OCI-LY3 (cell line): Measurements from ENCODE around the gene LSM4.
A peak's percentile ranks its signal among the peaks of the same experiment; 100 is the strongest.

Experiments used
- EZH2phosphoT487 ChIP-seq: fragments of 200-600 bp; shearing (Covaris generic); IDR thresholded peaks from 2 replicates; pipeline ENCODE4 v1.6.1; 2018; ENCODE audit warnings: antibody characterized with exemption, mixed run types, low read depth
- TF ChIP-seq, protein P1 (sequence below): fragments of 200-600, 300-600 bp; sonication (generic); IDR thresholded peaks from 2 replicates; pipeline ENCODE4 v1.5.1; 2014; ENCODE audit warnings: antibody characterized with exemption, low read length, low read depth

DNA sequence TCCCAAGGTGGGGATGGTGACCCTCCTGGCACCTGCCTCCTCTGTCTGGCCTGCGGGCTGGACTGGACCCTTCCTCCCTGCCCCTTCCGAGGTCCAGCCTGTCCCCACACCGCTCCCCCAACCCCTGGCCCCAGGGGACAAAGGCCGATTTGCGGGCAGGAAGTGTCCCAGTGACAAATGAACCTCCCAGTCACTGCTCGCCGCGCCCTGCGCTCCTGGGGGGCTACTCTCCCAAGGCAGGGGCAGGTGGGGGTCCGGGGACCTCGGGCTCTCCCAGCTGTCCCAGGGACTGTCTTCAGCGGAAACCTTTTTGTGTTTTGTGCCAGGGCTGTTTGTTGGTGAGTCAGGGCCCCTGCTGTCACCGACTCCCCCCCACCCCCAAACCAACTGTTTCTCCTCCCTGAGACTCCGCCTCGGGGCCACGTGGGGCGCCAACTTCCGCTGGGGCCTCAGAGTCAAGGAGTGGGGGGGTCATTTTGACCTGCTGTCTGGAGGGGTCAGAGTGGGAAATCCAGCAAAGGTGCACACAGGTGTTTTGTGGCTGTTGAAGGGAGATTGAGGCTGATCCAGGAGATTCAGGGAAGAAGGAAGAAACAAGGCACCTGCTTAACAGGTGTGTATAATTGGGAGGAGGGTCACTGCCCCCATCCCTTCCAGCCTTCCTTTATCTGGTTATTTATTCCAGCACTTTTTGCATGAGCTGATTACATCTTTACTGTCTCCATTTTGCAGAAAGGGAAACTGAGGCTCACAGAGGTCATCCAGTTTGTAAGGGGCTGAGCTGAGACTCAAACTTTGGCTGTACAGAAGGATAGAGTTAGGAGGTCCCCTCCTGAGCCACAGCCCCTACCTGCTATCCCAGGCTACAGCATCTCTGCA is 18.4 kb upstream of the LSM4 start:
- TF ChIP-seq, protein P1, sequence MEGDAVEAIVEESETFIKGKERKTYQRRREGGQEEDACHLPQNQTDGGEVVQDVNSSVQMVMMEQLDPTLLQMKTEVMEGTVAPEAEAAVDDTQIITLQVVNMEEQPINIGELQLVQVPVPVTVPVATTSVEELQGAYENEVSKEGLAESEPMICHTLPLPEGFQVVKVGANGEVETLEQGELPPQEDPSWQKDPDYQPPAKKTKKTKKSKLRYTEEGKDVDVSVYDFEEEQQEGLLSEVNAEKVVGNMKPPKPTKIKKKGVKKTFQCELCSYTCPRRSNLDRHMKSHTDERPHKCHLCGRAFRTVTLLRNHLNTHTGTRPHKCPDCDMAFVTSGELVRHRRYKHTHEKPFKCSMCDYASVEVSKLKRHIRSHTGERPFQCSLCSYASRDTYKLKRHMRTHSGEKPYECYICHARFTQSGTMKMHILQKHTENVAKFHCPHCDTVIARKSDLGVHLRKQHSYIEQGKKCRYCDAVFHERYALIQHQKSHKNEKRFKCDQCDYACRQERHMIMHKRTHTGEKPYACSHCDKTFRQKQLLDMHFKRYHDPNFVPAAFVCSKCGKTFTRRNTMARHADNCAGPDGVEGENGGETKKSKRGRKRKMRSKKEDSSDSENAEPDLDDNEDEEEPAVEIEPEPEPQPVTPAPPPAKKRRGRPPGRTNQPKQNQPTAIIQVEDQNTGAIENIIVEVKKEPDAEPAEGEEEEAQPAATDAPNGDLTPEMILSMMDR: peak; percentile 21; the same call in 1 of the 2 replicates
- TF ChIP-seq EZH2phosphoT487: no peak
